GM12878 (cell line): ENCODE data around the gene PCARE. TPM values are rescaled to one million over a fixed set of nuclear protein-coding genes. Genes with fewer than 3 reads are reported as not detected.

Source experiments
- ATAC-seq: fragments of 200-7000 bp; cut with Tn5 transposase; 3 replicates; pipeline ENCODE4 v1.9.1; 2020; ENCODE audit warnings: mild to moderate bottlenecking, moderate library complexity
- BruUV-seq: library from RNA; stranded (reverse); fragments of 400-500 nt; replicated peaks from 2 replicates; lab custom pipeline; 2021; lab: Mats Ljungman, UMichigan
- CTCF ChIA-PET: fragments of 300-600 bp; sonication (Branson Sonifier 250); formaldehyde crosslinking; extraction: SDS; loops from one replicate; lab custom pipeline; 2021; ENCODE audit warnings: inconsistent platforms; lab: Yijun Ruan, JAX
- POLR2A ChIA-PET: fragments of 350-600 bp; formaldehyde crosslinking; extraction: SDS; loops from one replicate; lab custom pipeline; 2021; ENCODE audit warnings: inconsistent platforms; lab: Charles Lee
- RAD21 ChIA-PET: fragments of 300-600 bp; sonication (Branson Sonifier 250); formaldehyde crosslinking; loops from one replicate; lab custom pipeline; 2023; ENCODE audit warnings: antibody characterized with exemption; ENCODE audit not compliant: unreplicated experiment; lab: Charles Lee
- SMC1A ChIA-PET: fragments of 300-600 bp; sonication (Branson Sonifier 250); formaldehyde crosslinking; loops from one replicate; lab custom pipeline; 2023; ENCODE audit not compliant: unreplicated experiment, uncharacterized antibody; lab: Charles Lee
- DNase-seq: peaks from one replicate; pipeline ENCODE4 v3.0.0-alpha.2; 2011; ENCODE audit warnings: low read depth, low spot score
- FAIRE-seq: peaks from 3 replicates; lab custom pipeline; 2011; peaks lifted over from hg19 to GRCh38; lab: Jason Lieb, UNC
- H2AFZ ChIP-seq: 2 replicates; pipeline ENCODE4 v1.6.0; 2011; ENCODE audit warnings: low read depth, low read length, control low read depth; ENCODE audit not compliant: control insufficient read depth
- H3K27ac ChIP-seq: 2 replicates; pipeline ENCODE4 v1.5.1; 2011; ENCODE audit warnings: control low read depth; ENCODE audit not compliant: control insufficient read depth, insufficient read depth
- H3K27me3 ChIP-seq, 2 experiments: replicated peaks in 1 of 2; 2 replicates each; pipeline versions ENCODE4 v1.6.0 to v1.6.1; 2011; ENCODE audit warnings: low read length in 1 of 2; ENCODE audit not compliant: control insufficient read depth in 2 of 2, insufficient read depth in 2 of 2
- H3K36me3 ChIP-seq, 2 experiments: 2 replicates each; pipeline ENCODE4 v1.5.1; 2011; ENCODE audit warnings: low read length in 1 of 2; ENCODE audit not compliant: control insufficient read depth in 2 of 2, insufficient read depth in 2 of 2
- H3K4me1 ChIP-seq: 2 replicates; pipeline ENCODE4 v1.6.1; 2011; ENCODE audit warnings: mild to moderate bottlenecking, low read length, moderate library complexity, mixed read lengths; ENCODE audit not compliant: control insufficient read depth, insufficient read depth
- H3K4me2 ChIP-seq: 2 replicates; pipeline ENCODE4 v1.6.0; 2011; ENCODE audit warnings: control low read depth; ENCODE audit not compliant: control insufficient read depth, insufficient read depth
- H3K4me3 ChIP-seq: fragments of 200-600 bp; sonication (generic); 2 replicates; pipeline ENCODE4 v1.5.1; 2016
- H3K79me2 ChIP-seq: 2 replicates; pipeline ENCODE4 v1.6.0; 2011; ENCODE audit warnings: low read length; ENCODE audit not compliant: control insufficient read depth, insufficient read depth
- H3K9ac ChIP-seq: 2 replicates; pipeline ENCODE4 v1.8.0; 2011; ENCODE audit warnings: low read length, control low read depth, mixed read lengths; ENCODE audit not compliant: control insufficient read depth, insufficient read depth
- H3K9me3 ChIP-seq: replicated peaks from 3 replicates; pipeline ENCODE4 v1.5.1; 2011; ENCODE audit warnings: mild to moderate bottlenecking, low read length; ENCODE audit not compliant: control insufficient read depth, insufficient read depth
- H4K20me1 ChIP-seq: 2 replicates; pipeline ENCODE4 v1.6.0; 2011; ENCODE audit not compliant: control insufficient read depth, insufficient read depth
- RAD21 ChIP-seq: IDR thresholded peaks from 2 replicates; pipeline ENCODE4 v1.6.1; 2011; ENCODE audit warnings: mild to moderate bottlenecking, low read depth, low read length, moderate library complexity; ENCODE audit not compliant: insufficient read depth
- ZBED1 ChIP-seq: IDR thresholded peaks from 2 replicates; pipeline ENCODE4 v1.6.1; 2016; ENCODE audit warnings: borderline replicate concordance
- ZNF384 ChIP-seq: IDR thresholded peaks from 2 replicates; pipeline ENCODE4 v1.6.1; 2012; ENCODE audit warnings: low read depth, mild to moderate bottlenecking, low read length, improper control_type of control experiment, borderline replicate concordance
- WGBS: methylation state at CpG from one replicate; pipeline ENCODE4 v1.1.6; 2016; ENCODE audit warnings: low lambda C conversion rate; ENCODE audit not compliant: insufficient replicate concordance, insufficient coverage; ENCODE audit errors: missing lambda C conversion rate; 5-methylcytosine and 5-hydroxymethylcytosine counted together
- in situ Hi-C: fragments of 300-500 bp; cut with MboI; formaldehyde crosslinking; loops from 9 replicates; pipeline ENCODE4 v1.14.3; 2018; ENCODE audit warnings: mixed read lengths
- intact Hi-C: fragments of 100-400 bp; cut with micrococcal nuclease; formaldehyde crosslinking; loops from one replicate; pipeline ENCODE4 v1.14.2; 2022; ENCODE audit not compliant: unreplicated experiment
- polyA plus RNA-seq, 11 experiments: library from polyadenylated mRNA; depleted of rRNA in 4 of 11; unstranded in 6 of 11; stranded (reverse) in 5 of 11; fragments of >200 nt; fragmentation: Nextera tagmentation in 4 of 11; fragmentation: Illumina TruSeq in 1 of 11; extraction: Ambion mirVana in 4 of 11; extraction: Trizol in 1 of 11; gene quantifications; 1 replicate in 1 of 11; 2 replicates in 10 of 11; pipeline versions ENCODE4 v1.2.1 to v1.2.3, GENCODE V29; 2011 to 2016; ENCODE audit warnings: inconsistent platforms in 2 of 11, missing spikeins in 2 of 11, low read depth in 1 of 11
- total RNA-seq, 4 experiments: library from RNA; depleted of rRNA in 3 of 4; stranded (reverse); fragments of >200 nt in 3 of 4; fragmentation: Illumina TruSeq in 1 of 4; extraction: Trizol in 1 of 4; gene quantifications; 2 replicates each; pipeline versions ENCODE4 v1.2.1 to v1.2.3, GENCODE V29; 2013 to 2021
- TF ChIP-seq, protein P1 (sequence below): IDR thresholded peaks from 2 replicates; pipeline ENCODE4 v1.6.1; 2012; ENCODE audit warnings: low read depth, low read length, improper control_type of control experiment
- TF ChIP-seq, protein P2 (sequence below), 3 experiments: IDR thresholded peaks in 2 of 3; conservative IDR thresholded peaks in 1 of 3; 2 replicates each; pipeline ENCODE4 v1.5.1; 2011; ENCODE audit warnings: low read depth in 3 of 3, low read length in 3 of 3, mild to moderate bottlenecking in 3 of 3, control low read depth in 2 of 3, moderate library complexity in 2 of 3, inconsistent platforms in 1 of 3, mixed read lengths in 1 of 3; ENCODE audit not compliant: control insufficient read depth in 2 of 3, insufficient read depth in 1 of 3; ENCODE audit errors: extremely low read depth in 1 of 3

PCARE gene
- total and polyA plus RNA-seq, 10 of the 15 experiments (the other 5 are each of a cell fraction or from before 2014, with no cell fraction given), result 0.04 to 0.08 (median 0.06) TPM; not detected in 5

DNA sequence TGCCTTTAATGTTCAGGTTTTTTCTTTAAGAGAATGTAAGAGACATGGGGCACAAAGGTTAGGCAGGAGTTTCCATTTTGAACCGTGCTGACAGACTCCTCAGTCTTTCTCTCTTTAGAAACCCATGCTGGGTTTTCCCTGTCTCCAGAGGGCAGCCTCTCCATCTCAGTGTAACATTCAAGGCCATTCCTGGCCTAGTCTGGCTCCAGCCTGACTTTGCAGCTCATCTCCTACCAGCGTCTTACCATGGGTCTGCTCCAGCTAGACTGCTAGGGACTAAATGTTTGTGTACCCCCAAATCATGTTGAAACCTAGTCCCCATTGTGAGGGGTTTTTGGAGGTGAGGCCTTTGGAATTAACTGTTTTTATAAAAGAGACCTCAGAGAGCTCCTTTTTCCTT lies 31.1 kb upstream of the PCARE start:
- ChIA-PET CTCF (no interaction called here), RAD21 (interaction anchor here (1.7 kb wide), 1 partner anchor 11 kb away, joined by 9 read pairs; no protein-coding TSS in a partner anchor), SMC1A (interaction anchor here (1.1 to 6.2 kb wide), 7 partner anchors 8 to 117 kb away, joined by 4 to 38 read pairs (median 5); no protein-coding TSS in a partner anchor), POLR2A (interaction anchor here (1.1 kb wide), 1 partner anchor 9 kb away, joined by 3 read pairs; no protein-coding TSS in a partner anchor)
- H3K36me3 ChIP-seq, result no peaks in the 10 kb centered on the region
- no peak overlapping the region for H3K9ac ChIP-seq
- H3K27me3 ChIP-seq, result no peaks in the 10 kb centered on the region
- FAIRE-seq (no peak), DNase-seq (no peak), ATAC-seq (no peak)
- H3K4me3 ChIP-seq, result no peak overlapping the region
- no peak overlapping the region for H3K27ac ChIP-seq
- intact Hi-C loops, result no loop called here
- H3K4me2 ChIP-seq, result no peak overlapping the region
- BruUV-seq, result no TSS peak
- TF ChIP-seq ZNF384 (no peak), ZBED1 (no peak), RAD21 (0 out of 2 replicates have a peak, but pooled peaks have one; percentile 15)
- TF ChIP-seq, protein P1, sequence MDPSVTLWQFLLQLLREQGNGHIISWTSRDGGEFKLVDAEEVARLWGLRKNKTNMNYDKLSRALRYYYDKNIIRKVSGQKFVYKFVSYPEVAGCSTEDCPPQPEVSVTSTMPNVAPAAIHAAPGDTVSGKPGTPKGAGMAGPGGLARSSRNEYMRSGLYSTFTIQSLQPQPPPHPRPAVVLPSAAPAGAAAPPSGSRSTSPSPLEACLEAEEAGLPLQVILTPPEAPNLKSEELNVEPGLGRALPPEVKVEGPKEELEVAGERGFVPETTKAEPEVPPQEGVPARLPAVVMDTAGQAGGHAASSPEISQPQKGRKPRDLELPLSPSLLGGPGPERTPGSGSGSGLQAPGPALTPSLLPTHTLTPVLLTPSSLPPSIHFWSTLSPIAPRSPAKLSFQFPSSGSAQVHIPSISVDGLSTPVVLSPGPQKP, result no peak
- TF ChIP-seq, protein P2, sequence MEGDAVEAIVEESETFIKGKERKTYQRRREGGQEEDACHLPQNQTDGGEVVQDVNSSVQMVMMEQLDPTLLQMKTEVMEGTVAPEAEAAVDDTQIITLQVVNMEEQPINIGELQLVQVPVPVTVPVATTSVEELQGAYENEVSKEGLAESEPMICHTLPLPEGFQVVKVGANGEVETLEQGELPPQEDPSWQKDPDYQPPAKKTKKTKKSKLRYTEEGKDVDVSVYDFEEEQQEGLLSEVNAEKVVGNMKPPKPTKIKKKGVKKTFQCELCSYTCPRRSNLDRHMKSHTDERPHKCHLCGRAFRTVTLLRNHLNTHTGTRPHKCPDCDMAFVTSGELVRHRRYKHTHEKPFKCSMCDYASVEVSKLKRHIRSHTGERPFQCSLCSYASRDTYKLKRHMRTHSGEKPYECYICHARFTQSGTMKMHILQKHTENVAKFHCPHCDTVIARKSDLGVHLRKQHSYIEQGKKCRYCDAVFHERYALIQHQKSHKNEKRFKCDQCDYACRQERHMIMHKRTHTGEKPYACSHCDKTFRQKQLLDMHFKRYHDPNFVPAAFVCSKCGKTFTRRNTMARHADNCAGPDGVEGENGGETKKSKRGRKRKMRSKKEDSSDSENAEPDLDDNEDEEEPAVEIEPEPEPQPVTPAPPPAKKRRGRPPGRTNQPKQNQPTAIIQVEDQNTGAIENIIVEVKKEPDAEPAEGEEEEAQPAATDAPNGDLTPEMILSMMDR (IDR thresholded peaks at IDR 0.05 in 2 of 3, conservative IDR thresholded peaks at IDR 0.05 in 1 of 3; ENCODE audit: control insufficient read depth in 2 of 3, extremely low read depth in 1 of 3, insufficient read depth in 1 of 3, low read depth in 3 of 3, low read length in 3 of 3), result peak in 1 of 3 experiments; percentile 18; a peak in 1 of 6 replicates
- no peaks in the 10 kb centered on the region for H4K20me1 ChIP-seq
- no peak overlapping the region for H2AFZ ChIP-seq
- peaks cover 20% of the 10 kb centered on the region for H3K4me1 ChIP-seq
- 0% methylated on average over 2 of the region's 2 CpGs for WGBS
- no peaks in the 10 kb centered on the region for H3K79me2 ChIP-seq
- H3K9me3 ChIP-seq, result no peaks in the 10 kb centered on the region
- in situ Hi-C loops, result no loop called here
